CD4-positive, alpha-beta T cell treated with Interleukin-15 for 1 hour (primary cell): Measurements from ENCODE around the gene B3GNT9.

Experiments used
- DNase-seq: peaks from one replicate; pipeline ENCODE4 v3.0.0-alpha.2; 2020

The B3GNT9 gene, protein sequence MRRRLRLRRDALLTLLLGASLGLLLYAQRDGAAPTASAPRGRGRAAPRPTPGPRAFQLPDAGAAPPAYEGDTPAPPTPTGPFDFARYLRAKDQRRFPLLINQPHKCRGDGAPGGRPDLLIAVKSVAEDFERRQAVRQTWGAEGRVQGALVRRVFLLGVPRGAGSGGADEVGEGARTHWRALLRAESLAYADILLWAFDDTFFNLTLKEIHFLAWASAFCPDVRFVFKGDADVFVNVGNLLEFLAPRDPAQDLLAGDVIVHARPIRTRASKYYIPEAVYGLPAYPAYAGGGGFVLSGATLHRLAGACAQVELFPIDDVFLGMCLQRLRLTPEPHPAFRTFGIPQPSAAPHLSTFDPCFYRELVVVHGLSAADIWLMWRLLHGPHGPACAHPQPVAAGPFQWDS

DNA sequence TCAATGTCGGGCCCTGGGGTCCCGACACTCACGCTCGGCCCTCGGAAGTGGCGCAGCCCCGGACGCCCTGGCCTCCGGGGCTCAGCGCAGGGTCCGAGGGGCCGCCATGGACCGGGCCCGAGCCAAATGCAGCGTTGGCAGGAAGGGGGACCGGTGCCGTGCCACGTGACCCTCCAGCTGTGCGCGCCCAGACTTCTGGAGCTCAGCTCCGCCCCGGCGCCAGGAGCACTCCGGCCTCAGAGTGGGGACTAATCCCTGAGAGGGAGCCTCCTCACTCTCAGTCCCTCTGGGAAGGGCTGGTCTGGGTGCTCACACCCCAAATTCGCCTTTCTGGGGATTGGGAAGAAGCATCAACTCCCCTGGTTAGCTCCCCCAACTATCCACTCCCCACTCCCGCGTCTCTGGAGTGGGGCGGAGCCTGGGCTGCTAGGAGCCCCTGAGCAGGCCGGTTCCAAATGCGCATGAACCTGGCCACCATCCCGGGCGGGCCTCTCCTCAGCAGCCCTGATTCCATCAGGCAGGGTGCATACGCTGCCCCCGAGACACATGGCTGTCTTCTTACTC is at the start of gene B3GNT9:
Gene B3GNT9 (minus strand): TSS at position 166 of the 564 bp plus-strand sequence. CDS start 513 bp downstream, outside the sequence.
- no peak for DNase-seq

DNA sequence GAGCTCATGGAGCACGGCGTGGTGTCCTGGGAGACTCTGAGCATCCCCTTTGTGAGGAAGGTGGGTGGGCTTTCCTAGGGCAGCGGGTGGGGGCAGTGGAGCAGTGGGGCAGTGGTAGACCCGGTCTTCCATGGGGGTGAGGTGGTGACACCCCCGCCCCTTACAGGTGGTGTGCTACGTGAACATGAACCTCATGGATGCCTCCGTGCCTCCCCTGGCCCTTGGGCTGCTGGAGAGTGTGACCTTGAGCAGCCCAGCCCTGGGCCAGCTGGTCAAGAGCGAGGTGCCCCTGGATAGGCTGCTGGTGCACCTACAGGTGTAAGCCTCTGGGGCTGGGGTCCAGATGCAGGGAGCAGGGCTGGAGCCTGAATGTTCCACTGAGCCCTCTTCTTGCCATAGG is 49.7 kb upstream of the B3GNT9 start:
- DNase-seq: no peak

DNA sequence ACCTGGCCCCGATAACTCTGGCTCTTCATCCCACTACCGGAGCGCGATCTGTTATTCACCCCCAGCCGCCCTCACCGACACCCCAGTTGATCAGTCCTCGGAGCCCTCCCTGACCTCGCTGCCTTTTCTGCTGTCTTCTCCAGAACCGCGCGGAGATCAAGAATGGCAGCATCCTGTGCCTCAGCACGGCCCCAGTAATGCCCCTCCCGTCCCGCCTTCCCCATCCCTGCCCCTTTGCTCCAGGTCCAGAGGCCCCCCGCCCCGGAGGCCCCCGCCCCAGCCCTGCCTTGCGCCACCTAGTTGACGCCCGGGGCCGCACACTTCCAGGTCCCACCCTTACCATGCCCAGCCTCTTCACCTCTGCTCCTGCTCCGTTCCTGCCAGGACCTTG is 49.0 kb upstream of the B3GNT9 start:
- no peak for DNase-seq

DNA sequence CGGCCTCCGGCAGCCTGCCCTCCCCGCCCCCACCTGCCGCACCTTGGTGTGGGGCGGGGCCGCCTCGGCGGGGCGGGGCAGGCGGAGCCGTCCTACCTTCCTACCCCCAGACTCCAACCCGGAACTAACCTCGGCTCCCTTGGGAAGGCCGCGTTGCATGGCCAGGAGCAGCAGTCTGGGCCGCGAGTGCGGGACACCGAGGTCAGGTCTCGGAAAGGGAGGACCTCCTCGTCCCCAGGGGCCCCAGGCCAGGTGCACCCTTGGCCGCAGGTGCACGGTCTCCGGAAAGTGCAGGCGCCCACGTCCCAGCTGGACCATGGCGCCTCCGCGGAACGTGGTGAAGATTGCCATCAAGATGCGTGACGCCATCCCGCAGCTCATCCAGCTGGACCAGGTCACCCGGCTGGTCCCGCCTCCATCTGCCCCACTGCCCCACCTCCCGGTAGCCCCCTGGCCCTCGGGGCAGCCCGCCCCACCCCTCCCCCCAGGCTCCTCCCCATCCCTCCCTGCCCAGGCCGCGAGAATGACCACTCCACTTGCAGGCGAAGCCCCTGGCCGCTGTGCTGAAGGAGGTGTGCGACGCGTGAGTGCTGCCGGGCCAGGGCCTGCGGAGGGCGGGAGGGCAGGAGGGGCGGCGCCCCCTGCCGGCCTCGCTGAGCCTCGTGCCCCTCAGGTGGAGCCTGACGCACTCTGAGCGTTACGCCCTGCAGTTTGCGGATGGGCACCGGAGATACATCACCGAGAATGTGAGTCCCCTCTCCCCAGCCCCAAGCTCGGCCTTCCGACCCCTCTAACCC is 48.4 kb upstream of the B3GNT9 start, which contains the start of gene ELMO3:
Gene ELMO3 (plus strand): TSS at position 121 of the 797 bp plus-strand sequence. CDS start 196 bp downstream, at position 317.
- DNase-seq: no peak

DNA sequence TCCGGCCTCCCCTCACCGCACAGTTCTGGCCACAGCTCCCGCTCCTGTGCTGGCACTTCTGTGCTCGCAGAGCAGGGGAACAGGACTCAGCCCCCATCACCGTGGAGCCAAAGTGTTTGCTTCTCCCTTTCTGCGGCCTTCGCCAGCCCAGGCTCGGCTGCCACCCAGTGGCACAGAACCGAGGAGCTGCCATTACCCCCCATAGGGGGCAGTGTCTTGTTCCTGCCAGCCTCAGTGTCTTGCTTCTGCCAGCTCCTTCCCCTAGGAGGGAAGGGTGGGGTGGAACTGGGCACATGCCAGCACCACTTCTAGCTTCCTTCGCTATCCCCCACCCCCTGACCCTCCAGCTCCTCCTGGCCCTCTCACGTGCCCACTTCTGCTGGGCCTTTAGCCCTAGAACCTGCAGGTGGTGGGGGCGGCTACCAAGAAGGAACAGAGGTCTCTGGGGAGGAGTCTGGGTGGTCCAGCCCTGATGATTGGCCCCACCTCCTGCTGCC is 47.5 kb upstream of the B3GNT9 start:
- DNase-seq: peak; percentile 32

DNA sequence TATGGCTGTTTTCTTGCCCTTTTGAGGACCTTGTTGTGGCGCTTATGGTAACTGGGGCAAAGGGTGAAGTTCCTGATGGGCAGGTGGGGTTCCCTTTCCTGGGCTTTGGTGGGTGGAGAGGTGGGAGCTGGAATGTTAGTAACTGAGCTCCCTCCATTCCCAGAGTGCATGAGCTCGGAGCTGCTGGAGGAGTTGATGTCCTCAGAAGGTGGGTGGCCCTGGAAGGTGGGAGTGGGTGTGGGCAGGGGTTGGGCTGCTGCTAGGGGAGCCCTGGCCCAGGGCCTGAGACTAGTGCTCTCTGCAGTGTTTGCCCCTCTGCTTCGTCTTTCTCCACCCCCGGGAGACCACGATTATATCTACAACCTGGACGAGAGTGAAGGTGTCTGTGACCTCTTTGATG is 46.9 kb upstream of the B3GNT9 start:
- no peak for DNase-seq

DNA sequence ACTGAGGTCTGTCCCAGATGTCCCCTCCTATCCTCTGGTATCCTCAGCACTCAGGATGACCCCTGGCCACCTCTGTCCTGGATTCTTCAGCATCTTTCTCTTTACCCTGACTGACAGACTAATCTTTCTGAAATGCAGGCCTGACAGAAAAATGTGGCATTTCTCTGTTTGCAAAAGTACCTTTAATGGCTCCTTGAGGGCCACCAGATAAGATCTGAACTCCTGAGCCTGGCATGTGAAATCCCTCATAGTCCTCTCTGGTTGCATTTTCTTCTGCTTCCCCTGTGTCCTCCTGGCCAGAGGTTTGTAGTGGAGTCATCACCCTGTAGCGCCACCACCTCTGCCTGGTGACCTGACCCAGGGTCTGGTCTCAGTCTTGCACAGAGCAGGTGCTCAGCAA is 46.1 kb upstream of the B3GNT9 start:
- no peak for DNase-seq

DNA sequence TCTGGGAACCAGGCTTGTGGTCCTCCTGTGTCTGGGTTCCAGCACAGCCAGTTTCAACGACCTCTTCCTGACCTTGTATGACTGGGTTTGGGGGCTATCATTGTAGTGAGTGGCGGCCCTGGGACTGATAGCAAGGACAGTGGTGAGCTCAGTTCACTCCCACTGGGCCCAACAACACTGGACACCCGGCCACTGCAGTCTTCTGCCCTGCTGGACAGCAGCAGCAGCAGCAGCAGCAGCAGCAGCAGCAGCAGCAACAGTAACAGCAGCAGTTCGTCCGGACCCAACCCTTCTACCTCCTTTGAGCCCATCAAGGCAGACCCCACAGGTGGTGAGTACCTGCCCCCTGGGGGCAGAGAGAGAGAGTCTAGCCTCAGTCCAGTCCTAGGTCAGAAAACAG is 44.9 kb upstream of the B3GNT9 start:
- DNase-seq: no peak

DNA sequence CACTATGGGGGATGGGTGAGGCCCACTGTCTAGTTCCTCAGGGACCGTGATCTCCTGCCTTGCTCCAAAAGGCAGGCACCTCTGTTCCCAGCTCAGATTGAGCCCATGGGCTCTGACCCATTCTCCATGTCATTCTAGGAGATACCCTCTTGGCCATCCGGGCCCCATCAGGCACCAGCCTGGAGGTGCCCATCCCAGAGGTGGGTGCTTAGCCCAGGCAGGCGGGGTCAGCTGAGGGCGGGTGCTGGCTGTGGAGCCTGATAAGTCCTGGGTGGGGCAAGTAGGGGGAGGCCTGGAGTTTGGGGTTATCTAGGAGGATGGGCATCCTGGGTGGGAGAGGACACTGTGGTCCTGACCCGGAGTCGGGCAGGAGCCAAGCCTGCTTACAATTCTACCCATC is 43.5 kb upstream of the B3GNT9 start:
- no peak for DNase-seq

DNA sequence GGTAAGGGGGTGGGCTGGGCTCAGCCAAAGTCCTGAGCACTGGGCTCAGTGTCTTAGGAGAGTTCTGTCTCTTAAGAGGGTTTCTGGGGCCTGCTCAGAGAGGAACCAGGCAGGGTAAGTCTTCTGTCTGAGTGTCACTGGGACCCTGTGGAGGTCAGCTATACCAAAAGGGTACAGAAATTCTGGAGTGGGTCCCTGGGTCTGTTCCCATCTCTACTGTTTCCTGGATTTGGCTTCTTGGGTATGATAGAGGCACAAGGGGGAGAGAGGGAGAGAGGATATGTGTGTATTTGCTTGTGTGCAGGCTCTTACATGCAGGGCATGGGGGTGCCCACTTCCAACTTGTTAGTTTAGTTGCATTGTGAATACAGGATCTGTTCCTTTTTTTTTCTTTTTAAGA is 42.7 kb upstream of the B3GNT9 start:
- no peak for DNase-seq

DNA sequence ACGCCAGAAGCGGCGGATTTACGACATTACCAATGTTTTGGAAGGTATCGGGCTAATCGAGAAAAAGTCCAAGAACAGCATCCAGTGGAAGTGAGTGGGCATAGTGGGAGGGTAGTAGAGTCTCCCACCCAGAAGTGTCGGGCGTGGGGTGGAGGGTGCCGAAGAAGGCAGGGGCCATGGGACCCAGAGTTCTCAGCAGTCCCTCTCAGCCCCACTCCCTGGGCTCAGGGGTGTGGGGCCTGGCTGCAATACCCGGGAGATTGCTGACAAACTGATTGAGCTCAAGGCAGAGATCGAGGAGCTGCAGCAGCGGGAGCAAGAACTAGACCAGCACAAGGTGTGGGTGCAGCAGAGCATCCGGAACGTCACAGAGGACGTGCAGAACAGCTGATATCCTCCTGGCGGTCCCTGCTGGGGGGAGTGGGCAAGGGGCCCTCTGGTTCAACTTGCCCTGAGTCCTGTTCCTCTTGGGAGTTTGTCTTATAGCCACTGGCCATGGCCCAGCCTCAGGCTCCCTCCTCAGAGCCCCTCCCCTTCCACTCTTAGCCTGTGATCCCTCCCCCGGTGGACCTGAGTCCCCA is 42.1 kb upstream of the B3GNT9 start:
- DNase-seq: no peak

DNA sequence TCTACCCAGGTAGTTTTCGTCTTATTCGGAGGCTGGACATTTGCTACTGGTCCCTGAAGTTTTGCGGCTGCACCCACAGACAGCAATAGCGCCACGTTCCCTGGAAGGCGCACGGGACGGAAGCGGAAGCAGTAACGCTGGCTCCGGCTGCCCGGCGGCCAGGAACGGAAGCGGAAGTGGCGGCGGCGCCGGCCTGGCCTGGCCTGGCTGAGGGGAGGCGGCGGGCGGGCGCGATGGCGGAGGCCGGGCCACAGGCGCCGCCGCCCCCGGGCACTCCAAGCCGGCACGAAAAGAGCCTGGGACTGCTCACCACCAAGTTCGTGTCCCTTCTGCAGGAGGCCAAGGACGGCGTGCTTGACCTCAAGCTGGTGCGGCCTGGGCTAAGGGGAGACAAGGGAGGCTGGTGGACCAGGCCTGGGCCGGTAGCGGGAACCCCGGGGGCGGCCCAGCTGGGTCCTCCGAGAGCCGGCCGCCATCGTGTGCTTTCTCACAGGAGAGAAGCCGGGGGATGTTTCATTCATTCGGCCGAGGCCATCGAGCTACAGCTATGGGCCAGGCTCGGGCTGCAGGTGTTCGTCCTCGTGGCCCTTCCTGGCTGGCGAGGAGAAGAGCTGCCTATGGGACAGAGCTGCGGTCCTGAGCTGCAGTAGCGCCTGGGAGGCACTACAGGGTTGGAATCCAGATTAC is 41.3 kb upstream of the B3GNT9 start, which contains the start of gene E2F4:
Gene E2F4 (plus strand): TSS at position 161 of the 687 bp plus-strand sequence. CDS start 73 bp downstream, at position 234.
- DNase-seq: peak; percentile 86

DNA sequence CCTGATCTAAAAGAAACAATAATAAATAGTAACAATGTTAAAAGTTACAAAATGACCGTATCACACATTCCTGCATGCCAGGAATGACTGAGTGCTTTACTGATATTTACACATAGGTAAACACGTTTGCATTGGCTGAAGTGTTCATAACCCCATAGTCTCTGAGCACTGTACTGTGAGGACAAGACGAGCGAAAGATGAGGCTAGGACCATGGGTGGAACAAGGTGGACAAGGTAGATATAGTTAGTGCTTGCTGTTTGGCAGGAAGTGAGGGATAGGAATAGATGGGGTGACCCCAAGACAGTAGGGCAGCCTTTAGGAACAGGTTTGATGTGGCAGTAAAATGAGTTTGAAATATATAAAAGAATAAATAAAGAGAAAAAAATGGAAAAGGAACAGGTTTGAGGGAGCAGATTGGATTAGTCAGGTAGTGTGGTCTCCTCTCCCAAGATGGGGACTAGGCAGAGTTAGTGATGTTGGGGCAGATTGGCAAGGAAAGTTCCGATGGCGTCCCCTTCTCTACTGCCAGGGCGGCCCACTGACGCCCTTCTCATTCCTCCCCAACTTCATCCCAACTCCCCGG is 40.7 kb upstream of the B3GNT9 start:
- no peak for DNase-seq

DNA sequence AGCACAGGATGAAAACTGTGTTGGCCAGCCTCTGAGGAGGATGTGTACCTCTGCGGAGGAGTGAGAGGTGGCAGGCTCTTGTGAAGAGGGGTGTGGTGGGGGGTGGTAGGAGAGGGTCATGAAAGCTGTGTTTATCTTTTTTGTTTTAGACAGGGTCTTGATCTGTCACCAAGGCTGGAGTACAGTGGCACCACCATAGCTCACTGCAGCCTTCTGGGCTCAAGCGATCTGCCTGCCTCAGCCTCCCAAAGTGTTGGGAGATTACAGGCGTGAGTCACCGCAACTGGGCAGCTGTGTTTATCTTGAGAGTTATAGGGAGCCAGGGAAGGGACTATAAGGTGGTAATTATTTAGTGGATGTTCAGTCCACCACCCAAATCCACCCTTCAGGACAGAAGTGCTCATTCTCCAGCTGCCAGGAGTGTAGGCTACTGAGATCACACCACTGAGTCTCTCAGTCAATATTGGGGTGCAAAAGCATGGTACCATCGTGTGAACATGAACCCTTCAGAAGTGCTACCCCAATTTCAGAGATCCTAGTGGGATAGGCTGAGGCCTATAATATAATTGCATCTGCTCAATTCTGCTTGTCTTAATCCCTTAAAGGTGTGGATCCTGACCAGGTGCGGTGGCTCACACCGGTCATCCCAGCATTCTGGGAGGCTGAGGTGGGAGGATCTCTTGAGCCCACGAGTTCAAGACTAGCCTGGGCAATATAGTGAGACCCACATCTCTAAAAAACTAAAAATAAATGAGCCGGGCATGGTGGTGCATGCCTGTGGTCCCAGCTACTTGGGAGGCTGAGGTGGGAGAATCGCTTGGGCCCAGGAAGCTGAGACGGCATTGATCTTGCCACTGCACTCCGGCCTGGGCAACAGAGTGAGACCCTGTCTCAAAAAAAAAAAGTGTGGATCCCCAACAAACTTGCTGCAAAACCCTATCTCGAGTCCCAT is 39.9 kb upstream of the B3GNT9 start:
- no peak for DNase-seq

DNA sequence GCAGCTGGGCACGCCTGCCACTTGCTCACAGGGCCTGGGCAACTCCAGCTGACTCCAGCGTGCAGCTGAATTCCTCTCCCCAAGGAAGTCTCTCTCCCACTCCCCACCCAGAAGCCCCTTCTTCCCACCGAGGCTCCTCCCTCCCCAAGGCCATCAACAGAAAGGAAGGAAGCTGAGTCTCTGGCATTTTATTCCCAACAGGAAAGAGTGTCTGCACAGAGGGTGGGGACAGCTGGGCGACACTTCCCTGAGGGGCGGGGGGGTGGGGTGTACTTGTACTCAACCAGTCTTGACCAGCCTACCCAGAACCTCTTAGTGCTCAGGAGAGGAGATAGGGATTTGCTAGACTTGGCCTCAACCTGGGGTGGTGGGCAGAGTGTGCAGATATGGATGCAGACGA is 39.2 kb upstream of the B3GNT9 start, which contains the start of gene EXOC3L1:
Gene EXOC3L1 (minus strand): TSS at position 96 of the 400 bp plus-strand sequence. CDS start 460 bp downstream, outside the sequence.
- DNase-seq: no peak

DNA sequence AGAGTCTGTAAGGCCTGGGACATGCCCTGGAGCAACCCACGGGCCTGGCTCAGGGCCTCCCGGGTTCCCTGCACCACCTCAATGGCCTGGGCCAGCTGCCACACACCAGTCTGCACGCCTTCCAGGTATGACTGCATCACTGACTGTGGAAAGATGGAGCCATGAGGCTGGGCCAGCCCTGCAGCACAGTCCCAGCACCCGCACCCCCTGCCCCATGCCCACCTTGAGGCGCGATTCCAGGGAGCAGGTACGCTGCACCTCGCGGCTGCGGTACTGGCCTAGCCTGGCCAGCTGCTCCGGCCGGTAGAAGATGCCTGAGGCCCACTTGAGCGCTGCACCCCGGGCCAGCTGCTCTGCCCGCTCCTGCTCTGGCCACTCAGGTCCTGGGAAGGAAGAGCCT is 38.0 kb upstream of the B3GNT9 start:
- no peak for DNase-seq

DNA sequence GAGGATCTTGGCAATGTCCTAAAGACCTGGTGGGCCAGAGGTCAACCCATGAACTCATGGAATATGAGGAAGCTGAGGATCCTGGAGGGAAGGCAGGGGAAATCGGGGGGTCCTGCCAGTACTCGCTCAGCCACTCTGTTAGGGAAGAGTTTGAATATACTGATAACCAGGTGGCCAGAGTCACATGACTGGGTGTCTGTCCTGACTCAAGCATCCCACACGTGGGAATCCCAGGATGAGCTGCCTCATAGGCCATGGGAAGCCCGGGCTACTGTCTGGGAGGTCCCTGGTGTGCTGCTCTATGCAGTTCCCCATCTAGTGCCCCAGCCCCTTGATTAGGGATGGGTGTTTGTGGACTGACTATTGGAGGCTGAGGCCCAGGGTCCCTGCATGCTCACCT is 37.5 kb upstream of the B3GNT9 start:
- DNase-seq: no peak

DNA sequence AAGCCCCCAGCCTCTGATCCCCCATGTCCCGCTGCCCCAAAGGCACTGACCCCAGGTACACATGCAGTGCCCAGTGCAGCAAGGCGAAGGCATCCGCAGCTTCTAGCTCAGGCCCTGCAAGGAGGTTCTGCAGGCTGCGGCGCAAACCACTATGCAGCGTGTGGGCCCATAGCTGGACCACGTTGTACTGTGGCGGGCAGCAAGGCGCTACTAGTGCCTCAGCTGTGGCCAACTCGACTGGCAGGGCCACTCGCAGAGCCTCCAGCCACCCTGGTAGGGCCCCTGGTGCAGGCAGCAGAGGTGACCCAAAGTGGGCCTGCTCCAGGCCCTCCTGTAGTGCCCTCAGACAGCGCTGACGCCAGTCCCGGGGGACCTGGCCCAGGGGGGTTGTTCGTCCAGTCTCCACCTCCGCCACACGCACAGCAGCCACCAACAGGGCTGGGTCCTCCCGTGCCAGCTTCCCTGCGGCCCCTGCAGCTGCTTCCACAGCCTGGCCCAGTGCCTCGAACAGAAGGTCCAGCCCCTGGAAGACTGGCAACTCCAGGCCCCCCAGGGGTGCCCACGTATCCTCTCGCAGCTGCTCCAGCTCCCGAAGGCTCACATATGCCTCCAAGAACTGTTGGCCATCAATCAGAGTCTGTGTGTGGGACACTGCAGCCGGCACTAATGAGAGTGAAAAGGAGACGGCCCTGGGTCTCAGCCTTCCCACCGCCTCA is 36.5 kb upstream of the B3GNT9 start:
- no peak for DNase-seq

DNA sequence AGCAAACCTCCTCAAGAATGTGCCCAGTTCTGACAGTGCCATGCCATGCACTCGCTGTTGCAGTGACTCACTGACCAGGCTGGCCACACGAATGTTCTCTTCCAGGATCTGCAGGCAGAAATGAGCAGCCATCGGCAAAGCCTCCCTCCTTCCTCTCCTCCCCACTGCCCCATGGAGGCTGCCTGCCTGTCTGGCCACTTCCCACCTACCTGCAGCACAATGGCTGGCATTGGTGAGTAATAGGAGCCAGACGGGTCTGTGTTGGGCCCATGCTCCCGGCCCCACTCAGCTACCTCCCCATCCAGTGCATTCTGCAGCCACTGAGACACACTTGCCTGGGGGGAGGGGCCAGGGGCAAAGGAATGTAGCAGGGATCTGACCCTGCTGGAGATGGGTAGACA is 35.8 kb upstream of the B3GNT9 start:
- DNase-seq: no peak

DNA sequence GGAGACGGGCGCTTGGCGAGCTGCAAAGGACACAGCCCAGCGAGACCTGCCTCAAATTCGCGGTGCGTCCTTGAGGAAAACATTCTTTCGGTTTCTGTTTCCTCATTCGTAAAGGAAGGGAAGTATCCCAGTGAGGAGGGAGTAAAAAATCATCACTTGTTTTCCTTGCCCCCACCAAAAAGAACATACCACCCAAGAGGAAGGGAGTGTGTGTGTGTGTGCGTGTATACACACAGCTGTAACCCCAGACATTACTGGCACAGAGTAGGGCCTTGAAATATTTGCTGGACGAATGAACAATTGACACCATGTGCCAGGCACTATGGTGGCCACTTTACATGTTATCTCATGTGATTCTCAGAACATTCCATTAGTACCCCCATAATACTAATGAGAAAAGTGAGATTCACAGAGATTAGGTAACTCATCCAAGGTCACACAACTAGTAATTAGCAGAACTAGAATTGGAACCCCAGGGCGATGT is 34.9 kb upstream of the B3GNT9 start:
- no peak for DNase-seq
